PC-3 (cell line): ENCODE measurements around the gene PRB2. TPM values are rescaled to one million over a fixed set of nuclear protein-coding genes. Genes with fewer than 3 reads are reported as not detected.

Experiments used
- ATAC-seq: fragments of 200-7000 bp; cut with Tn5 transposase; 2 replicates; pipeline ENCODE4 v1.9.1; 2020; ENCODE audit warnings: mild to moderate bottlenecking, moderate library complexity
- BruUV-seq: library from RNA; stranded (reverse); fragments of 400-500 nt; replicated peaks from 2 replicates; lab custom pipeline; 2021; lab: Mats Ljungman, UMichigan
- CTCF ChIA-PET: fragments of 300-600 bp; sonication (Branson Sonifier 250); formaldehyde crosslinking; loops from one replicate; lab custom pipeline; 2022; ENCODE audit warnings: antibody characterized with exemption; lab: Charles Lee
- POLR2A ChIA-PET: fragments of 300-600 bp; sonication (Branson Sonifier 250); formaldehyde crosslinking; loops from one replicate; lab custom pipeline; 2022; ENCODE audit warnings: antibody characterized with exemption; ENCODE audit not compliant: unreplicated experiment; lab: Charles Lee
- DNase-seq: peaks from one replicate; pipeline ENCODE4 v3.0.0-alpha.2; 2015
- H2AFZ ChIP-seq: fragments of 300-600 bp; sonication (generic); 2 replicates; pipeline ENCODE4 v1.6.0; 2016; ENCODE audit warnings: antibody characterized with exemption, low read length
- H3F3A ChIP-seq: fragments of 300-600 bp; sonication (generic); one replicate; pipeline ENCODE4 v1.6.0; 2017; ENCODE audit warnings: antibody characterized with exemption, low read length, control low read depth, mild to moderate bottlenecking; ENCODE audit not compliant: unreplicated experiment
- H3K27ac ChIP-seq: fragments of 300-600 bp; sonication (generic); 2 replicates; pipeline ENCODE4 v1.5.1; 2016; ENCODE audit warnings: mild to moderate bottlenecking, low read length
- H3K27me3 ChIP-seq: fragments of 300-600 bp; sonication (generic); 2 replicates; pipeline ENCODE4 v1.6.1; 2016; ENCODE audit warnings: low read length, mixed read lengths
- H3K36me3 ChIP-seq: fragments of 300-600 bp; sonication (generic); 2 replicates; pipeline ENCODE4 v1.6.1; 2016; ENCODE audit warnings: low read depth, mixed run types, low read length, mixed read lengths
- H3K4me1 ChIP-seq: fragments of 300-600 bp; sonication (generic); 2 replicates; pipeline ENCODE4 v1.5.1; 2016; ENCODE audit warnings: low read length; ENCODE audit not compliant: insufficient read depth
- H3K4me2 ChIP-seq: fragments of 300-600 bp; sonication (generic); 2 replicates; pipeline ENCODE4 v1.6.0; 2016; ENCODE audit warnings: low read length
- H3K4me3 ChIP-seq: fragments of 300-600 bp; sonication (generic); 2 replicates; pipeline ENCODE4 v1.5.1; 2016; ENCODE audit warnings: mild to moderate bottlenecking, low read length, mixed read lengths
- H3K79me2 ChIP-seq: fragments of 300-600 bp; sonication (generic); 2 replicates; pipeline ENCODE4 v1.6.1; 2017; ENCODE audit warnings: low read length, mixed read lengths
- H3K9ac ChIP-seq: fragments of 300-600 bp; sonication (generic); 2 replicates; pipeline ENCODE4 v1.6.0; 2016; ENCODE audit warnings: mild to moderate bottlenecking, low read length
- H3K9me2 ChIP-seq: fragments of 300-600 bp; sonication (generic); replicated peaks from 2 replicates; pipeline ENCODE4 v1.6.1; 2016; ENCODE audit warnings: mixed run types, low read length, mixed read lengths
- H3K9me3 ChIP-seq: fragments of 300-600 bp; sonication (generic); 2 replicates; pipeline ENCODE4 v1.6.1; 2016; ENCODE audit warnings: low read length, mixed read lengths
- H4K20me1 ChIP-seq: fragments of 300-600 bp; sonication (generic); 2 replicates; pipeline ENCODE4 v1.6.1; 2016; ENCODE audit warnings: low read length, mixed read lengths
- EZH2 ChIP-seq: fragments of 300-600 bp; sonication (generic); IDR thresholded peaks from one replicate; pipeline ENCODE4 v1.6.1; 2017; ENCODE audit warnings: antibody characterized with exemption, mild to moderate bottlenecking, low read length; ENCODE audit not compliant: unreplicated experiment
- EZH2phosphoT487 ChIP-seq: fragments of 300-600 bp; sonication (generic); IDR thresholded peaks from 2 replicates; pipeline ENCODE4 v1.6.1; 2018; ENCODE audit warnings: mild to moderate bottlenecking, antibody characterized with exemption, low read length, borderline replicate concordance
- intact Hi-C: fragments of 100-400 bp; cut with micrococcal nuclease; formaldehyde crosslinking; loops from 2 replicates; pipeline ENCODE4 v1.9.0; 2023
- total RNA-seq: library from RNA; depleted of rRNA; stranded (reverse); fragments of >200 nt; gene quantifications from 2 replicates; pipeline ENCODE4 v1.2.3, GENCODE V29; 2014; rRNA removed
- TF ChIP-seq, protein P1 (sequence below): fragments of 300-600 bp; sonication (generic); conservative IDR thresholded peaks from 2 replicates; pipeline ENCODE4 v1.5.1; 2017; ENCODE audit warnings: antibody characterized with exemption, low read depth, mild to moderate bottlenecking, low read length

The PRB2 gene
- total RNA-seq, 1 experiment from 2014 or later, result not detected

DNA sequence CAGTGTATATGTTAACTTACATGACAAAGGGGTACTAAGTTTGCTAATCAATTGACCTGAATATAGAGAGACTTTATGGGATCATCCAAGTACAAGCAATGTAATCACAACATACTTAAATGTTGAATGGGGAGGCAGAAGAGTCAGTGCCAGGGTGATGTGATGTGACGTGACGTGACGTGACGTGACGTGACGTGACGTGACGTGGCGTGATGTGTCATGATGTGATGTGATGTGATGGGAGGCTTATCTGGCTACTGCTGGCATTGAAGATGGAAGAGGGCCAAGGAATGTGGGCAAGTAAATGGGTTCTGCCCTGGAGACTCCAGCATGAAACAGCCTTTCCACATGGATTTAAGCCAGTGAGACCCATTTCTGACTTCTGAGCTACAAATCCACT, 46.9 kb downstream of the PRB2 start:
- TF ChIP-seq, protein P1, sequence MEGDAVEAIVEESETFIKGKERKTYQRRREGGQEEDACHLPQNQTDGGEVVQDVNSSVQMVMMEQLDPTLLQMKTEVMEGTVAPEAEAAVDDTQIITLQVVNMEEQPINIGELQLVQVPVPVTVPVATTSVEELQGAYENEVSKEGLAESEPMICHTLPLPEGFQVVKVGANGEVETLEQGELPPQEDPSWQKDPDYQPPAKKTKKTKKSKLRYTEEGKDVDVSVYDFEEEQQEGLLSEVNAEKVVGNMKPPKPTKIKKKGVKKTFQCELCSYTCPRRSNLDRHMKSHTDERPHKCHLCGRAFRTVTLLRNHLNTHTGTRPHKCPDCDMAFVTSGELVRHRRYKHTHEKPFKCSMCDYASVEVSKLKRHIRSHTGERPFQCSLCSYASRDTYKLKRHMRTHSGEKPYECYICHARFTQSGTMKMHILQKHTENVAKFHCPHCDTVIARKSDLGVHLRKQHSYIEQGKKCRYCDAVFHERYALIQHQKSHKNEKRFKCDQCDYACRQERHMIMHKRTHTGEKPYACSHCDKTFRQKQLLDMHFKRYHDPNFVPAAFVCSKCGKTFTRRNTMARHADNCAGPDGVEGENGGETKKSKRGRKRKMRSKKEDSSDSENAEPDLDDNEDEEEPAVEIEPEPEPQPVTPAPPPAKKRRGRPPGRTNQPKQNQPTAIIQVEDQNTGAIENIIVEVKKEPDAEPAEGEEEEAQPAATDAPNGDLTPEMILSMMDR, result no peak
- TF ChIP-seq EZH2phosphoT487 (no peak), EZH2 (no peak)
- POLR2A ChIA-PET, result no interaction called here
- Histone ChIP-seq H3K9me3 (no peaks in the 10 kb centered on the region), H3K27ac (no peak overlapping the region), H4K20me1 (no peaks in the 10 kb centered on the region), H3K4me2 (no peak overlapping the region), H3F3A (no peaks in the 10 kb centered on the region), H3K36me3 (no peaks in the 10 kb centered on the region), H3K9ac (no peak overlapping the region), H3K27me3 (no peaks in the 10 kb centered on the region), H2AFZ (no peak overlapping the region), H3K9me2 (no peaks in the 10 kb centered on the region), H3K4me3 (no peak overlapping the region), H3K4me1 (no peaks in the 10 kb centered on the region), H3K79me2 (no peaks in the 10 kb centered on the region)
- DNase-seq, result no peak
- BruUV-seq, result no TSS peak
- intact Hi-C loops, result no loop called here
- no peak for ATAC-seq
- CTCF ChIA-PET, result no interaction called here

DNA sequence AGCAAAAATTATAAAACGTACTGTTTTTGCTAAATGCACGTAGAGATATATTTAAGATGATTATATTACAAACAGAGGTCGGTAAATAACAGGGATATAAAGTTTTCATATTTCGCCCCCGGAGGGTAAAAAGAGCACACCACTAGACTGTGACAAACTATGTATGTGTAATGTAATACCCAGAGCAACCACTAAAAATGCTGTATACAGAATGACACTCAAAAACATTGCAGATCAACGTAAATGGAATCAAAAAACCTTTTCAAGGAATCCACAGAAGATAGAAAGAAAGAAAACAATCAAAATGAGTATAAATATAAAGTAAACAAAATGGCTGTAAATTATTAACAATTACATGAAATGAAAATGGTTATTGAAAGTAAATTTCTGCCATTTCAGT, 47.6 kb downstream of the PRB2 start:
- H3K27me3 ChIP-seq, result no peaks in the 10 kb centered on the region
- ChIA-PET POLR2A (no interaction called here), CTCF (no interaction called here)
- H2AFZ ChIP-seq, result no peak overlapping the region
- BruUV-seq, result no TSS peak
- no peaks in the 10 kb centered on the region for H3K79me2 ChIP-seq
- peak; percentile 49; the same call in 1 of the 2 replicates for ATAC-seq
- H3K9me3 ChIP-seq, result no peaks in the 10 kb centered on the region
- DNase-seq, result peak; percentile 31
- H3K9me2 ChIP-seq, result no peaks in the 10 kb centered on the region
- no peaks in the 10 kb centered on the region for H4K20me1 ChIP-seq
- intact Hi-C loops, result no loop called here
- no peaks in the 10 kb centered on the region for H3K4me1 ChIP-seq
- no peaks in the 10 kb centered on the region for H3F3A ChIP-seq
- H3K4me2 ChIP-seq, result peak overlapping the region; percentile 8; the same call in 1 of the 2 replicates
- H3K4me3 ChIP-seq, result no peak overlapping the region
- no peaks in the 10 kb centered on the region for H3K36me3 ChIP-seq
- H3K27ac ChIP-seq, result no peak overlapping the region
- TF ChIP-seq, protein P1, result peak; percentile 48
- no peak for TF ChIP-seq EZH2phosphoT487
- no peak for TF ChIP-seq EZH2
- H3K9ac ChIP-seq, result no peak overlapping the region

- no peak overlapping the region for H3K9ac ChIP-seq
- H3K4me3 ChIP-seq, result no peak overlapping the region
- intact Hi-C loops, result no loop called here
- H3K4me1 ChIP-seq, result no peaks in the 10 kb centered on the region
- H3K36me3 ChIP-seq, result no peaks in the 10 kb centered on the region
- ATAC-seq (no peak), DNase-seq (no peak)
- no peak overlapping the region for H2AFZ ChIP-seq
- H3K4me2 ChIP-seq, result no peak overlapping the region
- no peaks in the 10 kb centered on the region for H3K79me2 ChIP-seq
- TF ChIP-seq EZH2, result no peak
- TF ChIP-seq, protein P1, result no peak
- no peak for TF ChIP-seq EZH2phosphoT487
- no peaks in the 10 kb centered on the region for H3F3A ChIP-seq
- ChIA-PET POLR2A (no interaction called here), CTCF (no interaction called here)
- no peaks in the 10 kb centered on the region for H3K9me2 ChIP-seq
- H3K27ac ChIP-seq, result no peak overlapping the region
- no peaks in the 10 kb centered on the region for H4K20me1 ChIP-seq
- no peaks in the 10 kb centered on the region for H3K9me3 ChIP-seq
- no peaks in the 10 kb centered on the region for H3K27me3 ChIP-seq
- no TSS peak for BruUV-seq
Observed at GRCh38 chr12:11344500-11344899, 50.9 kb downstream of the PRB2 start.

Other genes with a start within 250 kb of the PRB2 start
- 9.4 and 9.7 TPM in 2 replicates for gene SMIM10L1, start 224.4 kb downstream of the PRB2 start, total RNA-seq
- gene TAS2R42, start 208.6 kb downstream of the PRB2 start, total RNA-seq, result not detected in 2 replicates
- gene PRB3, start 125.9 kb downstream of the PRB2 start, total RNA-seq, result not detected in 2 replicates
- not detected in 2 replicates for gene PRB4, start 85.1 kb downstream of the PRB2 start, total RNA-seq